Measurements from ENCODE around the gene ANKRD22.

- TF ChIP-seq CTCF (IDR thresholded peaks at IDR 0.05) = no peak
- TF ChIP-seq POLR2A (IDR thresholded peaks at IDR 0.05) = no peak
Measured at GRCh38 chr10:88881320-88881719, 29.7 kb upstream of the ANKRD22 start.

All from adrenal gland (tissue), 5 donors.